Ishikawa (cell line): ENCODE results near the gene HEATR3.

Experiments used
- CREB1 ChIP-seq: IDR thresholded peaks from 2 replicates; pipeline ENCODE4 v1.6.1; 2012; ENCODE audit warnings: low read depth
- EGR1 ChIP-seq: IDR thresholded peaks from 2 replicates; pipeline ENCODE4 v1.6.1; 2012
- EP300 ChIP-seq: IDR thresholded peaks from 2 replicates; pipeline ENCODE4 v1.6.1; 2012; ENCODE audit warnings: borderline replicate concordance
- FOXM1 ChIP-seq: IDR thresholded peaks from 2 replicates; pipeline ENCODE4 v1.6.1; 2012; ENCODE audit warnings: low read depth, borderline replicate concordance
- MAX ChIP-seq: IDR thresholded peaks from 2 replicates; pipeline ENCODE4 v1.6.1; 2012
- NFIC ChIP-seq: IDR thresholded peaks from 2 replicates; pipeline ENCODE4 v1.6.1; 2012
- RAD21 ChIP-seq: IDR thresholded peaks from 2 replicates; pipeline ENCODE4 v1.6.1; 2012; ENCODE audit warnings: low read depth
- REST ChIP-seq: IDR thresholded peaks from 2 replicates; pipeline ENCODE4 v1.6.1; 2012; ENCODE audit warnings: low read depth, mild to moderate bottlenecking
- TAF1 ChIP-seq: IDR thresholded peaks from 2 replicates; pipeline ENCODE4 v1.6.1; 2012; ENCODE audit warnings: low read depth, mild to moderate bottlenecking
- TCF12 ChIP-seq: IDR thresholded peaks from 2 replicates; pipeline ENCODE4 v1.6.1; 2012; ENCODE audit warnings: low read depth
- TEAD4 ChIP-seq: IDR thresholded peaks from 2 replicates; pipeline ENCODE4 v1.6.1; 2012
- YY1 ChIP-seq: IDR thresholded peaks from 2 replicates; pipeline ENCODE4 v1.6.1; 2012; ENCODE audit warnings: low read depth
- ZBTB7A ChIP-seq: IDR thresholded peaks from 2 replicates; pipeline ENCODE4 v1.6.1; 2012; ENCODE audit warnings: low read depth

HEATR3 gene

GRCh38 chr16:50151756-50152155, 86.0 kb downstream of the HEATR3 start:
- no peak for TF ChIP-seq TEAD4
- TF ChIP-seq FOXM1 = no peak
- TF ChIP-seq EP300 = no peak
- TF ChIP-seq CREB1 = no peak
- no peak for TF ChIP-seq REST
- TF ChIP-seq EGR1 = no peak
- TF ChIP-seq MAX = no peak
- TF ChIP-seq NFIC = no peak
- no peak for TF ChIP-seq YY1

- TF ChIP-seq REST (no peak), MAX (peak; percentile 64), ZBTB7A (peak; percentile 90)
Observed at GRCh38 chr16:50152351-50152806, 86.6 kb downstream of the HEATR3 start.

GRCh38 chr16:50152807-50153595, 87.2 kb downstream of the HEATR3 start, which contains the start of gene TENT4B:
Gene TENT4B (plus strand): TSS chr16:50153306. CDS start chr16:50153622, 316 bp downstream.
- TF ChIP-seq RAD21 = no peak
- TF ChIP-seq FOXM1 = no peak
- TF ChIP-seq EP300 = peak; percentile 24; the same call in 1 of the 2 replicates
- TF ChIP-seq TEAD4 = no peak; the same call in 1 of the 2 replicates
- TF ChIP-seq TCF12 = 0 out of 2 replicates have a peak, but pooled peaks have one; percentile 28
- TF ChIP-seq ZBTB7A = peak; percentile 15; the same call in 1 of the 2 replicates
- TF ChIP-seq YY1 = 0 out of 2 replicates have a peak, but pooled peaks have one; percentile 54
- TF ChIP-seq MAX = peak; percentile 11; the same call in 1 of the 2 replicates
- TF ChIP-seq REST = no peak
- TF ChIP-seq TAF1 = peak; percentile 55
- no peak for TF ChIP-seq NFIC

GRCh38 chr16:50153596-50154419, 88.0 kb downstream of the HEATR3 start:
- TF ChIP-seq REST (no peak), ZBTB7A (peak; percentile 48; the same call in 1 of the 2 replicates), YY1 (no peak), TEAD4 (no peak)
